CD4-positive, alpha-beta T cell treated with Interferon gamma for 1 hour (primary cell): ENCODE measurements around the gene SHKBP1.
"Not testable (repeated sequence)": the region's sequence is repeated elsewhere in the genome, so short reads cannot be mapped to it uniquely, and the experiment has no call there.

Source experiments
- DNase-seq: peaks from one replicate; pipeline ENCODE4 v3.0.0-alpha.2; 2020

Gene SHKBP1

GRCh38 chr19:40555978-40556689 lies 20.5 kb upstream of the SHKBP1 start:
- DNase-seq, result no peak

GRCh38 chr19:40556953-40557530 lies 19.6 kb upstream of the SHKBP1 start:
- no peak for DNase-seq

GRCh38 chr19:40559394-40559793 lies 17.3 kb upstream of the SHKBP1 start:
- no peak for DNase-seq

- no peak for DNase-seq
Observed at GRCh38 chr19:40560092-40560507, 16.6 kb upstream of the SHKBP1 start.

DNA sequence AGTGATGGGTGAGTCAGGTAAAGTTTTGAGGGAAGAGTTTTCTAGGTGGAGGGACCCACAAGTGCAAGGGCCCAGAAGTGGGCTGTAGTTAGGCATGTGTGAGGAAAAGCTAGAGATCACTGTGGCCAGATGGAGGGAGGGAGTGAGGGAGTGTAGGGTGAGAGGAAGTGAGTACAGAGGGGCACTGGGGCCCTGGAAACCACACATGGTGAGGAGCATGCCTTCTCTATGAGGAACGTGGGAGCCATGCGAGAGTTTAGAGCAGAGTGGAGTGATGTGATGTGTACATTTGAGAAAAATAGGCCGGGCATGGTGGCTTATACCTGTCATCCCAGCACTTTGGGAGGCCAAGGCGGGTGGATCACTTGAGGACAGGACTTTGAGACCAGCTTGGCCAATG lies 14.7 kb upstream of the SHKBP1 start:
- DNase-seq, result no peak

- DNase-seq, result not testable (repeated sequence)
Observed at GRCh38 chr19:40564535-40564934, 12.1 kb upstream of the SHKBP1 start.

- DNase-seq, result no peak
Observed at GRCh38 chr19:40565355-40565754, 11.3 kb upstream of the SHKBP1 start.

GRCh38 chr19:40565910-40566495 lies 10.7 kb upstream of the SHKBP1 start:
- DNase-seq, result no peak

DNA sequence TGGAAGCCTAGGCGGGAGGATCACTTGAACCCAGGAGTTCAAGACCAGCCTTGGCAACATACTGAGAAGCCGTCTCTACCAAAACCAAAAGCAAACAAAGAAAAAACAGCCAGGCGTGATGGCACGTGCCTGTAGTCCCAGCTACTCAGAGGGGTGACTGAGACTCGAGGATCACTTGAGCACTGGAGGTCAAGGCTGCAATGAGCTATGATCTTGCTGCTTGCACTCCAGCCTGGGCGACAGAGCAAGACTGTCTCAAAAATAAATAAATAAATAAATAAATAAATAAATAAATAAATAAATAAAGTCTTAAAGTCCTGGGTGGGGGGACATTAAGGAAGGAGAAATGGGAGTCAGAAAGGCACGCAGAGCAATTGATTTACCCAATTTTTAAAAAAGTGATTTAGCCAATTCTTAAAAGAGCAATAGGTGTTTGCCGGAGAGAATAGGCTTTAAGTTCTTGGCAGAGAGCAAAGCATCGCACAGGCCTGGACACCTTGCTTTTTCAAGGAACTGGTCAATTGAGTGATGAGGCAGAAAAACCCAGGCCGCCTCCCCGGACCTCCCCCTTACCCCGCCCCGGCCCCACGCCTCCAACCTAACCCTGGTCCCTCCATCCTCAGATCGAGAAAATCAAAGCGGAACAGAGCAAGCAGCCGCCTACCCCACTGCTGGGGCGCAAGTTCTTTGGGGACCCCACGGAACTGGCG lies 9.5 kb upstream of the SHKBP1 start:
- DNase-seq, result no peak

GRCh38 chr19:40567750-40568494 lies 8.8 kb upstream of the SHKBP1 start:
- no peak for DNase-seq

GRCh38 chr19:40570313-40571004 lies 6.2 kb upstream of the SHKBP1 start:
- DNase-seq, result peak; percentile 99

- DNase-seq, result no peak
Observed at GRCh38 chr19:40571005-40571318, 5.7 kb upstream of the SHKBP1 start.

GRCh38 chr19:40571831-40572495 lies 4.7 kb upstream of the SHKBP1 start:
- DNase-seq, result no peak

- DNase-seq, result no peak
Observed at GRCh38 chr19:40575326-40575725, 1.3 kb upstream of the SHKBP1 start.

- no peak for DNase-seq
Observed at GRCh38 chr19:40576151-40576584, 505 bp upstream of the SHKBP1 start.

DNA sequence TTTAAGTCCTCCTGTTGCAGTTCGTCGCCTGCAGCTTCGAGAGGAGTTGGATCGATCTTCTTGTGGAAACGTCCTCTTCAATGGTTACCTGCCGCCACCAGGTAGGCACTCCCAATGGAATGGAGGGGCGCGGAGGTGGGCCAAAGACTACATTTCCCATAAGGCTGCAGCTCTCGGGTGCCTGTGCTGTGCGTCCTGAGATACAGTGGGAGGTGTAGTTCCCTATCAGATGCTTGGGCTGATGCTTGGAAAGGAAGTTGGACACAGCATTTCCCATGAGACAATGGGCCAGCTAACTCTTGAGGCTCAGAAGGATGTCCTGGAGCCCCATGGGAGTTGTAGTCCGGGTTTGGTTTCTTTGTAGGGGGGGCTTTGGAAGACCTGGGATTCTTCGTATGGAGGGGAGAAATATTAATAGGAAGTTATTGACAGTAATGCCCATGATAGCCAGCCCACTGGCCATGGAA lies 1.8 kb downstream of the SHKBP1 start:
- peak; percentile 43 for DNase-seq

- DNase-seq, result no peak
Observed at GRCh38 chr19:40580619-40581018, 3.9 kb downstream of the SHKBP1 start.

DNA sequence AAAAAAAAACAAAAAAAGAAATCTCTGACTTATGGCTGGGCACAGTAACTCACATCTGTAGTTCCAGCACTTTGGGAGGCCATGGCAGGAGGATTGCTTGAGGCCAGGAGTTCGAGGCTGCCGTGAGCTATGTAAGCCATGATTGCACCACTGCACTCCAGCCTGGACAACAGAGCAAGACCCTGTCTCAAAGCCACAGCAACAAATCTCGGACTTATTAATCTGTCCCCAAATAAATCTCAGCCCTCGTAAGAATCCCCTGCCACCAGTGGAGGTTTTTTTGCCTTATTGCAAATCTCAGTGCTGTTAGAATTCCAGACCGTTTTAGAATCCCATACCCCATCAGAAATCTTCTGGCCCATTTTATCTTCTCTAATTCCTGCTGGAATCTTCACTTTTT lies 4.9 kb downstream of the SHKBP1 start:
- no peak for DNase-seq

DNA sequence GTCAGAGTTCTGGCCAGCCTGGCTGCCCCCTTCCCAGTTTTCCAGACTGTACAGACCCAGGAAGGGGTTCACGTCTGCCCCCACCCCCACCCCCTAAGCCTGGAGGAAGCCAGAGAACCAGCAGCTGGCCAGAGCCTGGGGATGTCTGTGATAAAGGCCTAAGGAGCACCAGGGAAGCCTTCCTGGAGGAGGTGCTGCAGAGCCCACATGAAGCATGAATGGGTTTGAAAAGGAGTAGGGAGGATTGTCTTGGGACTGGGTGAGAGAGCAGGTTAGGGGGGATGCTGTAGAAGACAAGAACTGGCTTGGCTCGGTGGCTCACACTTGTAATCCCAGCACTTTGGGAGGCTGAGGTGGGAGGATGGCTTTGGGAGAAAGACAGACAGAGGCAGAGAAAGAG lies 5.8 kb downstream of the SHKBP1 start:
- no peak for DNase-seq

DNA sequence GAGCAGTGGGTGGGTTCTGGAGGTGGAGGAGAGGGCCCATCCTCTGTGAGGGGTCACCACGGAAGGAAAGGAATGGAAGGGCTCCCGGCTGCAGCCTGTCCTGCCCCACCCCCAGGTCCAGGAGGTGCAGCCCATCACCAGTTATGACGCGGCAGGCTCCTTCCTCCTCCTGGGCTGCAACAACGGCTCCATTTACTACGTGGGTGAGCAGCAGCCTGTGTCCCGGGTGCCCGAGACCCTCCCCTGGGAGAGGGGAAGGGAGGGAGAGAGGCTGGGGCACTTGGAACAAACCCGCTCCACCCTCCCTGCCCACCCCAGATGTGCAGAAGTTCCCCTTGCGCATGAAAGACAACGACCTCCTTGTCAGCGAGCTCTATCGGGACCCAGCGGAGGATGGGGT lies 6.6 kb downstream of the SHKBP1 start:
- no peak for DNase-seq

- DNase-seq, result no peak
Observed at GRCh38 chr19:40584007-40584406, 7.3 kb downstream of the SHKBP1 start.
